Body of pancreas (tissue), 4 donors: ENCODE data around the gene HCLS1.

Source experiments
- CTCF ChIP-seq, 7 experiments: fragments of 450-650 bp in 4 of 7; fragments of 200-600 bp in 3 of 7; sonication (generic) in 3 of 7; IDR thresholded peaks; one replicate each; pipeline ENCODE4 v1.5.1; 2016 to 2019; ENCODE audit warnings: antibody characterized with exemption in 7 of 7
- POLR2A ChIP-seq, 3 donors: fragments of 450-650 bp; IDR thresholded peaks; one replicate each; pipeline ENCODE4 v1.6.1; 2016; ENCODE audit warnings: antibody characterized with exemption in 3 of 3, mild to moderate bottlenecking in 2 of 3

GRCh38 chr3:121645054-121645453 is 15.6 kb downstream of the HCLS1 start:
- TF ChIP-seq CTCF (IDR thresholded peaks at IDR 0.05) (no peak), POLR2A (IDR thresholded peaks at IDR 0.05) (no peak)
